GM18868 (cell line): Measurements from ENCODE around the gene CCR9.

Source experiments
- ATAC-seq: cut with Tn5 transposase; IDR thresholded peaks from one replicate; pipeline ENCODE4 v1.9.1; 2021; ENCODE audit warnings: mild to moderate bottlenecking, moderate library complexity; ENCODE audit not compliant: unreplicated experiment

The CCR9 gene

GRCh38 chr3:45906681-45907407 lies 20.5 kb downstream of the CCR9 start:
- ATAC-seq = no peak

- no peak for ATAC-seq
These were observed 21.7 kb downstream of the CCR9 start for GRCh38 chr3:45907769-45908705.

GRCh38 chr3:45908761-45909160 lies 22.4 kb downstream of the CCR9 start:
- ATAC-seq = no peak

- no peak for ATAC-seq
These were observed 23.2 kb downstream of the CCR9 start for GRCh38 chr3:45909542-45909941.

- ATAC-seq = no peak
These were observed 24.5 kb downstream of the CCR9 start for GRCh38 chr3:45910892-45911291.

GRCh38 chr3:45911511-45912226 lies 25.3 kb downstream of the CCR9 start:
- no peak for ATAC-seq

- ATAC-seq = no peak
These were observed 26.1 kb downstream of the CCR9 start for GRCh38 chr3:45912435-45912834.

GRCh38 chr3:45914362-45915058 lies 28.2 kb downstream of the CCR9 start:
- no peak for ATAC-seq

GRCh38 chr3:45915059-45915439 lies 28.7 kb downstream of the CCR9 start:
- no peak for ATAC-seq

- peak; percentile 91 for ATAC-seq
These were observed 29.3 kb downstream of the CCR9 start for GRCh38 chr3:45915518-45916231.

- no peak for ATAC-seq
These were observed 31.0 kb downstream of the CCR9 start for GRCh38 chr3:45917146-45917898.

- ATAC-seq = no peak
These were observed 35.1 kb downstream of the CCR9 start for GRCh38 chr3:45921158-45922038.

GRCh38 chr3:45922039-45922326 lies 35.6 kb downstream of the CCR9 start:
- ATAC-seq = no peak

GRCh38 chr3:45922950-45923590 lies 36.7 kb downstream of the CCR9 start:
- no peak for ATAC-seq

GRCh38 chr3:45923755-45924154 lies 37.4 kb downstream of the CCR9 start:
- no peak for ATAC-seq

- no peak for ATAC-seq
These were observed 41.5 kb downstream of the CCR9 start for GRCh38 chr3:45927881-45928280.

- ATAC-seq = peak; percentile 51
These were observed 42.8 kb downstream of the CCR9 start for GRCh38 chr3:45929042-45929679.

GRCh38 chr3:45931496-45931895 lies 45.2 kb downstream of the CCR9 start:
- ATAC-seq = no peak
